ENCODE results near the gene PRKAR1A. TPM values are rescaled to one million over a fixed set of nuclear protein-coding genes. Genes with fewer than 3 reads are reported as not detected.

PRKAR1A gene
- total RNA-seq, 4 donors from 2014 or later, result 388 to 501 (median 431) TPM

DNA sequence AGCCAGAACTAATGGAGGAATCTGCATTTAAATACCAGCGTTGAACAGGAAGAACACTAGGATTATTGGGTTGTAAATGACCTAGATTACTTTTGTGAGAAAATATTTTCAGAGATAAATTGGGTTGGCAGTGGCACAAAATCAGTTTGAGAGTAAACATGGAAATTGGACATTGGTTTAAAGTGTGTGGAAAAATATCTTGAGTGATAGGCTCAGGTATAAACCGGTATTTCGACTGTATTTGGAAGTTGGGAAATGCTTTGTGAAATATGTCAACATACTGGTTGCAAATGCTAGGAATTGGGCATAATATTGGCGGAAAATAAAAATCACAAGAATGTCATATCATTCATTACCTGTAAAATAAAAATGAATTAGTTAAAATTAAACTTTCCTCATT lies 15.1 kb downstream of the PRKAR1A start:
- TF ChIP-seq, protein P1, sequence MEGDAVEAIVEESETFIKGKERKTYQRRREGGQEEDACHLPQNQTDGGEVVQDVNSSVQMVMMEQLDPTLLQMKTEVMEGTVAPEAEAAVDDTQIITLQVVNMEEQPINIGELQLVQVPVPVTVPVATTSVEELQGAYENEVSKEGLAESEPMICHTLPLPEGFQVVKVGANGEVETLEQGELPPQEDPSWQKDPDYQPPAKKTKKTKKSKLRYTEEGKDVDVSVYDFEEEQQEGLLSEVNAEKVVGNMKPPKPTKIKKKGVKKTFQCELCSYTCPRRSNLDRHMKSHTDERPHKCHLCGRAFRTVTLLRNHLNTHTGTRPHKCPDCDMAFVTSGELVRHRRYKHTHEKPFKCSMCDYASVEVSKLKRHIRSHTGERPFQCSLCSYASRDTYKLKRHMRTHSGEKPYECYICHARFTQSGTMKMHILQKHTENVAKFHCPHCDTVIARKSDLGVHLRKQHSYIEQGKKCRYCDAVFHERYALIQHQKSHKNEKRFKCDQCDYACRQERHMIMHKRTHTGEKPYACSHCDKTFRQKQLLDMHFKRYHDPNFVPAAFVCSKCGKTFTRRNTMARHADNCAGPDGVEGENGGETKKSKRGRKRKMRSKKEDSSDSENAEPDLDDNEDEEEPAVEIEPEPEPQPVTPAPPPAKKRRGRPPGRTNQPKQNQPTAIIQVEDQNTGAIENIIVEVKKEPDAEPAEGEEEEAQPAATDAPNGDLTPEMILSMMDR (IDR thresholded peaks at IDR 0.05; ENCODE audit: low read depth), result no peak

DNA sequence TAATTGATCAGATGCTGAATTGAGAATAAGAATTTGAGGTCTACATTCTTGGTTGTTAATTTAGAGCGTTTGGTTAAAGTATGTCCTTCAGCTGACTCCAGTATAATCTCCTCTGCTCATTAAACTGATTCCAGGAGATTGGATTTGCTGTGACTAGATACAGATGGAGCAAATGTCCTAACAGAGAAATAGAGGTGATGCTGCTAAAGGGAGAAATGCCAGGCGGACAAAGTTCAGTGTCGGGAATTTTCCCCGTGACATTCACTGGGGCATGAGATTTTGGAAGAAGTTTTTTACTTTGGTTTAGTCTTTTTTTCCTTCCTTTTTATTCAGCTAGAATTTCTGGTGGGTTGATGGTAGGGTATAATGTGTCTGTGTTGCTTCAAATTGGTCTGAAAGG lies 19.0 kb downstream of the PRKAR1A start:
- TF ChIP-seq, protein P1 (IDR thresholded peaks at IDR 0.05; ENCODE audit: low read depth), result no peak

DNA sequence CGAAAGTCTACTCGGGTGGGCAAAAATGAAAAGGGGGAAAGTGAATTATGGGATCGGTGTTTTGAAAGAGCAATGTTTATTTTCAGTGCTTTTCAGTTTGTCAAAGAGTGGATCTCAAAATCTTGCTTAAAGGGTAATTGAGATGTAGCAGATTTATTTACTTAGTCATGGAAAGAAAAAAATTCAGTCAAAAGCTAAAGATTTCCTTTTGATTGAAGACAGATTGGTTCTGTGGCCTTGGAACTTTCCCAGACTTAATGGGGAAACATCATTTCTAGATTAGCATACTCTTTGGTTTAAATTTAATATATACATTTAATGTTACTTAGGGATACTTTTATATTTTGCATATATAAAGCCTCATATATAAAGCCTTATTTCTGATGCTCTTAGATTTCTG lies 20.6 kb downstream of the PRKAR1A start:
- TF ChIP-seq, protein P1 (IDR thresholded peaks at IDR 0.05; ENCODE audit: low read depth), result no peak

GRCh38 chr17:68533887-68534694 lies 21.9 kb downstream of the PRKAR1A start:
- TF ChIP-seq, protein P1 (IDR thresholded peaks at IDR 0.05; ENCODE audit: low read depth), result no peak

DNA sequence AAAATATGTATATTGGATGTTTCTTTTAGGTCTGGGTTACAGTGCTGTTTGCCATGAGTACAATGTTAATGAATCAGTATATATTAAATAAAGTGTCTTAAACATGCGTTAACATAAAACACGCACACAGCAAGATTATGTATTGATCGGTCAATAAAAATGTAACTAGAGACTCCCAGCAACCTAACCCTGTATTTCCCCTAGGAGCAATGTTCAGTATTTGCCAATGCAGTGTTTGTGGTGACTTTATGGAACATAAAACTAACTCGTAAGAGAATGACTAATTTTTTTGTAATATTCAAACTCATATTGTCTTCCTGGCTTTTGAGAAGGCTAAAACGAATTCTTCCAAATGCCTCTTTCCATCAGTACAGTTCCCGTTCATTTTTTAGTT lies 22.5 kb downstream of the PRKAR1A start:
- TF ChIP-seq, protein P1 (IDR thresholded peaks at IDR 0.05; ENCODE audit: low read depth), result no peak

- TF ChIP-seq, protein P1 (IDR thresholded peaks at IDR 0.05; ENCODE audit: low read depth), result no peak
These were observed 23.7 kb downstream of the PRKAR1A start for GRCh38 chr17:68535922-68536321.

DNA sequence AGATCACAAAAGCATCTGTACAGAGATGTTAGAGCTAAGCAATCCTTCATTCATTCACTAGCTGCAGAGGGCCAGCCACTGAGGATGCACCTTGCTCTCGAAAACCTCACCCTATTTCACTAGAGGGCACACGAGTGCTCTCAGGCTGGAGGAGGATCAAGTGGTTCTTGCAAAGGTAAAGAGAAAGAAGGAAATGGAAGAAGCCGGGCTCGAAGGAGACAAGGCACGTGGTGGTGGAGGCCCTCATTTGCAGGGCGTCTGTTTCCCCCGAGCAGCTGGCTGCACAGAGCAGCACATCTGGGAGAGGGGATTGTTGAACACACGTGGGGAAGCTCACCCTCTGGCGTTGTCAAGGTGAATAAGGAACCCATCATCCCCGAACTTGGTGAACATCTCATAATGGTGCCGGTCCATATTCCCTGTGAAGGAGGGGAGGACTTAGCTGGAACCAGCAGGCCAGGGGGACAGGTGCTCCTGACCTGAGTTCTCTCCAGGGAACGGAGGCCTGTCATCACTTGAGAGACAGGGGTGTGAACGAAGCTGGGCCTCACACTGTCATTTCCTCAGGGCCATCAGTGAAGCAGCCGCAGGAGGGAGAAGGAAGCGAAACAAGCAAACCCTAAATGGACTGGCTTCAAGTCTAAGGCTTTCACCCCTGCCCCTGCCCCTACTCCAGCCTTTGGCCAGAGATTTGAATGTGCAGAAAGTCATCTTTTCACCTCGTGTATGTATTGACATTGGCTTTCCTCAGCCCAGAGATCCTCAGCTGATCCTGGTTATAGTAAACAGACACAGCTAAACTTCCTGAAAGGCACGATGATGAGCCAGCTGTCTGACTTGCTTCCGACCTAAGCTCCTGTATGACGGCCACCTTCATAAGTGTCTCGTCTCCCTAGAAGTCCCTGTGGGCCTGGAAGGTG lies 27.6 kb downstream of the PRKAR1A start:
- TF ChIP-seq, protein P1 (IDR thresholded peaks at IDR 0.05; ENCODE audit: low read depth), result no peak

Data from subcutaneous adipose tissue (tissue), 4 donors.